HG03575 (cell line): ENCODE measurements around the gene MFSD12.

ENCODE experiments used
- ATAC-seq: cut with Tn5 transposase; IDR thresholded peaks from one replicate; pipeline ENCODE4 v1.9.1; 2021; ENCODE audit not compliant: unreplicated experiment, insufficient number of reproducible peaks, low FRiP score; ENCODE audit errors: extremely low read depth

The MFSD12 gene

GRCh38 chr19:3565139-3565538 is 7.8 kb upstream of the MFSD12 start:
- no peak for ATAC-seq

- no peak for ATAC-seq
These were observed 6.5 kb upstream of the MFSD12 start for GRCh38 chr19:3563709-3564524.

GRCh38 chr19:3556978-3557460 is 367 bp downstream of the MFSD12 start:
- ATAC-seq: no peak

DNA sequence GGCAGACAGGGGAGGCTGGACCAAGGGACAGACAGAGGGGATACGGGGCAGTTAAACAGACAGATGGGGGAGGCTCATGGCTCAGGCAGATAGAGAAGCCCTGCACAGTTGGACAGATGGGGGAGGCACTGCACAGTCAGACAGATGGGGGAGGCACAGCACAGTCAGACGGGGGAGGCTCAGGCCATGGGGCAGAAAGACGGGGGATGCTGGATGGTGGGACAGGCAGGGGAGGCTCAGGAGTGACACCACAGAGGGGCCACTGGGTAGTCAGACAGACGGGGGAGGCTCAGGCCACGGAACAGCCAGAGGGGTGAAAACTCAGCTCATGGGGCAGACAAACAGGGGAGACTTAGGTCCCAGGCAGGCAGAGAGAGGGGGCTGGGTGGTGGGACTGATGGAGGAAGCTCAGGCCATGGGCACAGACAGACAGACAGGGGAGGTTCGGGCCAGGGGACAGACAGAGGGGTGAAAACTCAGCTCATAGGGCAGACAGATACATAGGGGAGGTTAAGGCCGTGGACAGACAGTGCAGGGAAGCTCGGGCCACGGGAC is 886 bp downstream of the MFSD12 start:
- ATAC-seq: no peak

- ATAC-seq: no peak
These were observed 1.5 kb downstream of the MFSD12 start for GRCh38 chr19:3555653-3556422.

- no peak for ATAC-seq
These were observed 2.9 kb downstream of the MFSD12 start for GRCh38 chr19:3554254-3555083.

DNA sequence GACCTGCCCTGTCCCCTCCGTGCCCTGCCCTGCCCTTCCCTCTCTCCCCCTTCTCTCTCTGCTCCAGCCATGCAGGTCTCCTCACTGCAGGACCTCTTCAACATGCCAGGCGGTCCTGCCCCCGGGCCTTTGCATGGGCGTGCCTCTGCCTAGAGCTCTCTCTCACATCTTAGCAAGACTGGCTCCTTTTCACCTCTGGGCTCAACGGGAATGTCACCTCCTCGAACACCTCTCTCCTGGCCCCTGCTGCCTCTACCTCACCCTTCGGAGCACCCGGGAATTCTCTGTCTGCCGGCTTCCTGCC is 5.6 kb downstream of the MFSD12 start:
- no peak for ATAC-seq

DNA sequence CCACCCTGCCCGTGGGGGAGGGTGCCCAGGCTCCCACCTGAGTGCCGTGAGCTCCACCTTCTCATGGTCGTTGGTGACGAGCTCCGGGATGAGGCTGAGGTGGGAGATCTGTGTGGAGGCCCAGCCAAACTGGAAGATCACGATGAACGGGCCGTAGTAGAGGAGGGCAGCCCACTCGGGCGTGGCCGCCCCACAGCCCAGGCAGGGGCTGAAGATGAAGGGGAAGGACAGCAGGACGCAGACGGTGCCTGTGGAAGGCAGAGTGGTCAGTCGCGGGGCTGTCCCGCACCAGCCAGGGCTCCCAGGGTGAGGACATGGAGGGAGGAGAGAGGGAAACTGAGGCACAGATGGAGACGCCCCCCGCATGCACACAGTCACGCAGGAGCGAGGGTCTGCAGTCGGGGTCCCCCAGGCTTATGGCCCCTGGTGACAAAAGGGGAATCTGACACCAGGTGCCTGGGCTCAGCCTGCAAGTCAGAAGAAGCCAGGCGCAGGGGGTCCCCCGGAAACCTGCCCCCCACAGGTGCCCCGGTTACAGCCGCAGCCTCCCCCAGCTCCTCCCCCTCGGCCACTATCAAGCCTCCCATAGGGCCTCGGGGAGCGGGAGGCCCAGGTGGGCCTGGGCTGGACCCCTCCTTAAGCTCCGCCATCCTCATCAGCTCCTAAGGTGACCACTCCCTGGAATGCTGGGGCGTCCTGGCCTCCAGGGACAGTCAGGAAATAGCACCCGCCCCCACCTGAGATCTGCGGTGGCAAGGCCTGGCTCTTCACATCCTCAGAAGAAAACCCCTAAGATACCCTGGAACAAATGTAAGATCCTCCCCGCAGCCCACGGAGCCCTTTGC is 6.2 kb downstream of the MFSD12 start:
- ATAC-seq: no peak

- ATAC-seq: no peak
These were observed 7.6 kb downstream of the MFSD12 start for GRCh38 chr19:3549816-3550215.

DNA sequence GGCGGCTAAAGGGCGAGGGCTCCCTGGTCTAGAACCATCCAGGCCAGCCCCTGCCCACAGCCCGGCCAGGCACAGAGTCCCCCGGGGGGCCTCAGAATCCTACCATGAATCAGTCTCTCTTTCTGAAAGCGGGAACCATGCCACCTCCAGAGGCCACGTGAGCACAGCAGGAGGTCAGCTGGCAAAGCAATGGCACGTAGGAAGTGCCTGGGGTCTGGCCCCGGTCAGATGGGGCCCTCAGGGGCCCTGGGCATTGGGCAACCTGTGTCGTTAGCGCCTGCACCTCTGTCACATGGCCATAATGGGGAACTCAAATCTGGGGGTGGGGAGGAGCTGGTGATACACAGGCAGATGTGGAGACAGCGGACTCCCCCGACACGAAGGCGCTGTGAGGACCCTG is 8.8 kb downstream of the MFSD12 start:
- no peak for ATAC-seq

- no peak for ATAC-seq
These were observed 9.6 kb downstream of the MFSD12 start for GRCh38 chr19:3547767-3548282.

GRCh38 chr19:3547301-3547731 is 10.1 kb downstream of the MFSD12 start:
- no peak for ATAC-seq

DNA sequence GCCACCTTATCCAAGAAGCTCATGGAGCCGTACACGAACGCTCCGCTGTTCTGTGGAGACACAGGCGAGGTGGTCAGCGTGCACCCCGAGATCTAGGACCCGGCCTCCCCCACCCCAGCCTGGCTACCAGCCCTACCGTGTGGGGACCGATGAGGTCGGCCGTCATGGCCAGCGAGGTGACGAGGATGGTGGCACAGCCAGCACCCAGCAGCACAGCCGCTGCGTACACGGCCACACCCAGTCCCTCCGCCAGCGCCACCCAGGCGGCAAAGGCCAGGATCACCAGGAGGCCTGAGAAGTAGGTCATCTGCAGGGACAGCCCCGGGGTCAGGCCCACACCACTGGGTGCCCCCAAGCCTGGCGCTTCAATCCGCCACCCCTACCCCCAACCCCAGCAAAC is 11.3 kb downstream of the MFSD12 start:
- ATAC-seq: no peak

DNA sequence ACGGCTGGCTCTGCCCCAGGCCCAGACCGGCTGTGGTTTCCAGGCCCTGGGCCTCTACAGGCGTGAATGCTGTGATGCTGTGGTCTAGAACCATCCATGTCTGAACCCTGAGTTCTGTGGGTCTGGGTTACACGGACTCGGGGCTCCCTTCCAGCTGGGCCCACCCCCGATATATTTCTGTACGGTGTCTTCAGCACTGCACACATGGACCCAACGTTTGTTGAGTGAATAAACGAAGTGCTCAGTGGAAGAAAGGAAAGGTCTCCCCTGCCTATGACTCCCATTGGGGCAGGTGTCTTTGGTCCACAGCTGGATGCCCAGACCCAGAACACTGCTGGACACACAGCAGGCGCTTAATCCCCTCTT is 11.7 kb downstream of the MFSD12 start:
- ATAC-seq: no peak

DNA sequence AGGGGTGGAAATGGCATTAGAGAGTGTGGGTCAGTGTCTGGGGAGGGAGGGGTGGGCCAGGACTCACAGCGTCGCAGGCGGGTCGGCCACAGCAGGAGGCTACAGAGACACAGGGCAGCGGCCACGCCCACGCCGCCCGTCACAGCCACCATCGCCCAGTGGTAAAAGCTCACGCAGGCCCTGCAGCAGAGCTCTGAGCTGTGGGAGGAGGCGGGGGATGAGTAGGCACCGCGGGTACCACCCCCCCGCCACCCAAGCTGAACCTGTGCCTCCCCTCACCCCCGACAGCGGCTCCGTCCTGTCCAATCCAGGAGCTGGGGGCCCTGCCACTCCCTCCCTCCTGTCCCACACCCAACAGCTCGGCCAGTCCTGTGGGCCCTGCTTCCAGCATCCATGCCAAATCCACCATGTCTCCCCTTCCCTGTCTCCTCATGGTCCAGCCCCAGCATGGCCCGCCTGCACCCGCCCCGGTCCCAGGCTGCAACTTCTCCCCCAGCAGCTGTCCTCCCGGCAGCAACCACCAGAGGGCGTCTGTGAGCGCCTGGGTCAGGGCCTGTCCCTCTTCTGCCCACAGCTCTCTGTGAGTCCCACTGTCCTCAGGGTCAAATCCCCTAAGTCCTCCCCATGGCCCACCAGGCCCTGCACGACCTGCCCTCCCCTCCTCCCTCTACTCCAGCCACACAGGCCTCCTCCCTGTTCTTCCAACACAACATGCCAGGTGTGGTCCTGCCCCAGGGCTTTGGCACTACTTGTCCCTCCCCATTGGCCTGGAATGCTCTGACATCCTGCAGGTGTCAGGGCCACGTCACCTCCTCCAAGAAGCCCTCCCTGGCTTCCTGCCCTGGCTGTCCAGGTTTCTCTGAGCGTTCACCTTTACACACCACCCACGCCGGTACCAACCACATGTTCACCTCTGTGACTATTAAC is 12.4 kb downstream of the MFSD12 start:
- no peak for ATAC-seq

- no peak for ATAC-seq
These were observed 13.4 kb downstream of the MFSD12 start for GRCh38 chr19:3544058-3544376.
